GM18508 (cell line): Measurements from ENCODE around the gene TGIF2.
"Not testable (repeated sequence)": the region's sequence is repeated elsewhere in the genome, so short reads cannot be mapped to it uniquely, and the experiment has no call there.

Experiments
- ATAC-seq: cut with Tn5 transposase; IDR thresholded peaks from one replicate; pipeline ENCODE4 v1.9.1; 2021; ENCODE audit warnings: moderate number of reproducible peaks; ENCODE audit not compliant: insufficient read depth, unreplicated experiment

Gene TGIF2

DNA sequence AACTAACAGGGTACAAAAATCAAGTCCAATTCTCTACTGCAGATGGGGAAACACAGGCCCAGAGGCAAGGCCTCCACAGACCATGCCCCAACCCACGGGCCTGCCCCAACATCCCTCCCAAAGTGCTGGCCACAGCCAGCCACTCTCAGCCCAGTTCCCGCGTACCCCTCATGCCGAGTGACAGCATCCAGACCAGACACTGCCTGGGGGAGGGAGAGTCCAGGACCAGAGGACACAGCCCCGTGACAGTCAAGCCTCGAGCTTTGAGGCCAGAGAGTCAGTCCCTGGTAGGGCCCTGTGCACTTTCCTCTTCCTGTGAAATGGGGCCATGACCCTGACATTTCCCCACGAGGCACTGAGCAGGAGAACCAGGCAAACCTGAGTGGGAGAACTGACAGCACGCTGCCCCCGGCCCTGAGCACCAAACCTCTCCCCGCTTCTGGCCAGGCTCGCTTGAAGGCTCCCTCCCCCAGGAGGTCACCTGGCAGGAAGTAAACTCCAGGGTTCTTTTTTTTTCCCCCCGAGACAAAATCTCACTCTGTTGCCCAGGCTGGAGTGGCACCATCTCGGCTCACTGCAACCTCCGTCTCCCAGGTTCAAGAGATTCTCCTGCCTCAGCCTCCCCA is 27.2 kb upstream of the TGIF2 start:
- no peak for ATAC-seq

DNA sequence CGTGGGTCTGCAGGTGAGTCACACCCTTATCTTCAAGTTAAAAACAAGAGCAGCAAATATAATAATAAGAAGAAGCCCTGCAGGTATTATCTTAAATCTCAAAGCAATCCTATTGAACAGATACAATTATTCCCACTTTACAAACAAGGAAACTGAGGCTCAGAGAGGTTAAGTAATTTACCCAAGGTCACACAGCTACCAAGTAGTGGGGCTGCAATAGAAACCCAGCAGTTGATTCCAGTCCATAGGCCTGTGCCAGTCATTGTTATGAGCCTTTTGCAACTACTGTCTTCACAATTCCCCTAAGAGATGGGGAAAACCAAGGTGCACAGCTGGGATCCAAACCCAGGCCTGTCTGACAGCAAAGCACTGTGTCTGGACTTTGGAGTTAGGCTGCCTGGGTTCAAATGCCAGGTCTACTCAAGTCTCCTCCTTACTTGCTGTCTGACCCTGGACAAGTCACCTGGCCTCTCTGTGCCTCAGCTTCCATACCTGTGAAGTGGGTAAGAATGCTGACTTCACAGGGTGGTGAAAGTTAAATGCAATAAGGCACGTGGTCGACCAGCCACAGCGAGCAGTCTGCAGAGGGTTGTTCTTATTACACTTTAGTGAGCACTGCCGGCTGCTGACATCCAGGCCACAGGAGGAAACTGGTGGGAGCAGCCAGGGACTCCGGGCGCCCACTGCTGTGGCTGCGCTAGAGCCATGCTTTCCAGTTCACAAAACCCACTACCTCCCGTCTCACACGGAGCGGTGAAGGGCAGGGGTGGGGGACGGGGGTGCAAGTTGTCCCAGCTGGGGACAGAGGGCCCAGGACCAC is 26.0 kb upstream of the TGIF2 start:
- no peak for ATAC-seq

DNA sequence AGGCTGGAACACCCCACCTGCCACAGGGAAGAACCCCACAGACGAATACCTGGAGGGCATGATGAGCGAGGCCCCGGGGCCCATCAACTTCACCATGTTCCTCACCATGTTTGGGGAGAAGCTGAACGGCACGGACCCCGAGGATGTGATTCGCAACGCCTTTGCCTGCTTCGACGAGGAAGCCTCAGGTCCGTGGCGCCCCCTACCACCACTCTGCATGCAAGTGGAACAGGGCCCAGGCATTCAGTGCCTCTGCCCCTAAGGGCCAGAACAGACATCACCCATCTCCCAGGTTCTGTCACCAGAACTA is 25.4 kb upstream of the TGIF2 start:
- ATAC-seq = no peak

DNA sequence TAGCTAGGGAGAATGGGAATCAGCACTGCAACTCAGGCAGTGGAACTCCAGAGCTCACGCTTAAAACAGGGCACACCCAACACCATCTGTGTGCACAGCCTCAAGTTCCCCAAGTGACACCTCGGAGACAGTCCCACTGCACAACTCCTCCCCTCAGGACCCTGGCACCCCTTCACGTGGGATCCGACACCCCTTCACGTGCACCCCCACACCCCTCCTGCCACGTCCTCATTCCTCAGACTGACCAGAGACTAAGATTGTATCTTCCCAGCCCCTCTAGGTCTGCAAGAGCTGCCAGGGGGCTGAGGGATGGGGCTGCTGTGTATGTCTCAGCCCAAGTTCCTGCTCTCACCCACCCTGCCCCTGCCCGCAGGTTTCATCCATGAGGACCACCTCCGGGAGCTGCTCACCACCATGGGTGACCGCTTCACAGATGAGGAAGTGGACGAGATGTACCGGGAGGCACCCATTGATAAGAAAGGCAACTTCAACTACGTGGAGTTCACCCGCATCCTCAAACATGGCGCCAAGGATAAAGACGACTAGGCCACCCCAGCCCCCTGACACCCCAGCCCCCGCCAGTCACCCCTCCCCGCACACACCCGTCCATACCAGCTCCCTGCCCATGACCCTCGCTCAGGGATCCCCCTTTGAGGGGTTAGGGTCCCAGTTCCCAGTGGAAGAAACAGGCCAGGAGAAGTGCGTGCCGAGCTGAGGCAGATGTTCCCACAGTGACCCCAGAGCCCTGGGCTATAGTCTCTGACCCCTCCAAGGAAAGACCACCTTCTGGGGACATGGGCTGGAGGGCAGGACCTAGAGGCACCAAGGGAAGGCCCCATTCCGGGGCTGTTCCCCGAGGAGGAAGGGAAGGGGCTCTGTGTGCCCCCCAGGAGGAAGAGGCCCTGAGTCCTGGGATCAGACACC is 24.4 kb upstream of the TGIF2 start:
- ATAC-seq = no peak

DNA sequence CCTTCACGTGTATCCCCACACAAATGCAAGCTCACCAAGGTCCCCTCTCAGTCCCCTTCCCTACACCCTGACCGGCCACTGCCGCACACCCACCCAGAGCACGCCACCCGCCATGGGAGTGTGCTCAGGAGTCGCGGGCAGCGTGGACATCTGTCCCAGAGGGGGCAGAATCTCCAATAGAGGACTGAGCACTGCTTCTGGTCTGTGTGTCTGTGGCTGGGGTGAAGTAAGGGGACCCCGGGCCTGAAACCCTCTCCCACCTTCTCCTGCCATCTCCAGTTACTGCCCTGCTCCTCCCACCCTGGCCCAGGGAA is 23.8 kb upstream of the TGIF2 start:
- no peak for ATAC-seq

DNA sequence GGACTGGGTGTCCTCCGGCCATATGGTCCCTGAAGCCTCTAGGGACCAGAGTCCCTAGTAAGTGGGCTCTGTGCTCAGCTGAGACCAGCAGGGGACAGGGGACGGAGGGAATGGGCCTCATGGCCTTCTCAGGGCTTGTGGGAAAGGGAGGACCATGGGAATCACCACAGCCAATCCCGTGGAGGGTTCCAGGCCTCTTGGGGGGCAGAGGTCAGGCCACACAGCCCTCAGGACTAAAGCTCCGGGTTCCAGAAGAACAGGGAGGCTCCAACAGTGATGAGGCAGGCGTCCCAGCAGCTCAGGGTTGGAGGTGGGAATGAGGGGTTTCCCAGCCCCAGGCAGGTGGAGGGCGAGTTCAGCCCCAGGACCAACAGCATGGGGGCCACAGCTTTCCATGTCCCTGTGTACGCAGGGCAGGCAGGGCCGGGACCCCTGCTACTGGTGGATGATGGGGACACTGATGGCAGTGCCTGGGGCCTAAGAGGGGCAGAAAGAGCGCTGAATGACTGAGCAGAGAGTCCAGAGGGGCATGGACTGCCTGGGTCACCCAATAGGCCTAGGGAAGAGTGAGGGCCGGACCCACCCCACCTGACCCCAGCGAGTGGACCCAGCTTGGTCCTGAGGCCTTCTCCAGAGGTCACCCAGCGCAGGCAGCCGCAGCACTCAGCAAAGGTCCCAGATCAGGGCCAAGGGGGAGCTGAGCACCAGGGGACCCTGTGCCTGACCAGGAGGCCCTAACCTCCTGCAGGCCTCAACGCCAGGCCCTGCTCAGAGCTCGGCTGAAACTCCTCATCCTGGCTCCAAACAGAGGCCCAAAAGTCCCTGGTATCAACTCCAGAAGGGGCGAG is 23.2 kb upstream of the TGIF2 start:
- no peak for ATAC-seq

DNA sequence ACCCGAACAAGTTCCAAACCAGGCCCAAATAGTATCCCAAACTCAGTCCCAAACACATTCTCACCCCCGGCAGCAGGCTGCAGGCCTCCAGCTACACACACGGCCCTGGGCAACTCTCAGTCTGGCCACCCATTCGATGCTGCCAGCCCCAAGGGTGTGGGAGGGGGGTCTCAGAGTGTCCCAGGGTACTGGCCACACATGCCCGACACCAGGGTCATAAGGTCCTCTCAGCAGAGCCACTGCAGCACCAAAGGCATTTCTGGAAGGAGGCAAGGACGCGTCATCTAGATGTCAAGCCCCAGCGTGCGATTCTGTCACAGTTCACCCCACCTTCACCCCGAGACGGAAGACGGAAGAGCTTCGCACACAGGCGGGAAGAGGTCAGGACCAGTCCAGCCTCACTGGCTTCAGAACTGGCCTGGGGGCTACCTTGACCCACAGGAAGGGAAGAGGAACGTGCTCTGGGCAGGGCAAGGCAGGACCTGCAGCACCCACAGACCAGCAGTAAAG is 22.6 kb upstream of the TGIF2 start:
- no peak for ATAC-seq

DNA sequence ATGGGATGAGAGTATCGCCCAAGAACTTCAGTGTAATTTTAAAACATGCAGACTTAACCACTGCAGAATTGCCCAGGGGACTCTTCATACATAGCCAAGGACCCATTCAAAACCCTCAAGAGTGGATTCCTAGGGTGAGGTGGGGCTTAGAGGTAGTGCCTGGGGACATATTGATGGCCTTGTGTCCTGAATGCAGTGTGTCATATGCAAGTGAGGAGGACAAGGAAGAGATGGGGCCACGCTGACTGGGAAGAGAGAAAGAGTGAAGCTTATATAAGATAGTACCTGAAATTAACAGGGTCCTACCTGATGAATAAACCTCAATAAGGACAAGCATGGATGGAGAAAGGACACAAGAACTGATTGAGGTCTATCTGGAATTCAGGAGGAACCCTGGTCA is 18.1 kb upstream of the TGIF2 start:
- no peak for ATAC-seq

DNA sequence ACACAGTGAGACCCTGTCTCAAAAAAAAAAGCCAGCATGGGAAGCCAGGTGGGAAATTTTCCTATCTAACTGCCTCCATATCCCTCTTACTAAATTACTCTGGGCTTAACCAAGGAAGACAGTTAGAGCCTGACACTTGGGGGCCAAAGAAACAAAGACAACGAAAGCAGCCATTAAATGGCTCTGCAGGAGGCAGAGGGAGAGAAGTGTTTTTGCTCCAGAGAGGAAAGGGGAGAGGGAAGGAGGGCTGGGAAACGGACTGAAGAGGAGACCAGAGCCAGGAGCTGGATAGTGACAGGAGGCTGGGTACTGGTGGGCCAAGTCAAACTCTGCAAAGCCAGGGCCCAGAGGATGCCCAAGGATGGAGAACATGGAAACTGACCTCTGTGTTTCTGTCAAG is 10.7 kb upstream of the TGIF2 start:
- ATAC-seq = no peak

DNA sequence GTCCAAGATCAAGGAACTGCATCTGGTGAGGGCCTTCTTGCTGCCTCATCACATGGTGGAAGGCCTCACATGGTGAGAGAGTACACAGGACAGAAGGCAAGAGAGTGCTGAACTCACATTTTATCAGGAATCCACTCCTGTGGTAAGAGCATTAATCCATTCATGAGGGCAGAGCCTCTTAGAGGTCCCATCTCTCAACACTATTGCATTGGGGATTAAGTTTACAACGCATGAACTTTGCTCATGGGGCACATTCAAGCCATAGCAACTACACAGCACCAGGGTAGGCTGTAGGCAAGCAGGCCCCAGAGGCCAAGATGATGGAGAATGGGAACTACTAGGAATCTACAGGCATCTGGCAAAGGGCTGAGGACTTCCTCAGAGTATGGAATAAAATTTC is 10.0 kb upstream of the TGIF2 start:
- no peak for ATAC-seq

DNA sequence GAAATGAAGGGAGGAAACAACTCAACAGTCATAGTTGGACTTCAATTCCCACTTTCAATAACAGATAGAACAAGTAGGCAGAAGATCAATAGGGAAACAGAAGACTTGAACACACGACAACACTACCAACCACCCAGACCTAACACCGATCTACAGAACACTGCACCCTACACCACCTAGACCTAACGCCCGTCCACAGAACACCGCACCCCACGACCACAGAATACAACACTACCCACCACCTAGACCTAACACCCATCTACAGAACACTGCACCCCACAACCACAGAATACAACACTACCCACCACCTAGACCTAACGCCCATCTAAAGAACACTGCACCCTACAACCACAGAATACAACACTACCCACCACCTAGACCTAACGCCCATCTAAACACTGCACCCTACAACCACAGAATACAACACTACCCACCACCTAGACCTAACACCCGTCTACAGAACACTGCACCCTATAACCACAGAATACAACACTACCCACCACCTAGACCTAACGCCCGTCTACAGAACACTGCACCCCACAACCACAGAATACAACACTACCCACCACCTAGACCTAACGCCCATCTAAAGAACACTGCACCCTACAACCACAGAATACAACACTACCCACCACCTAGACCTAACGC is 9.2 kb upstream of the TGIF2 start:
- not testable (repeated sequence) for ATAC-seq

DNA sequence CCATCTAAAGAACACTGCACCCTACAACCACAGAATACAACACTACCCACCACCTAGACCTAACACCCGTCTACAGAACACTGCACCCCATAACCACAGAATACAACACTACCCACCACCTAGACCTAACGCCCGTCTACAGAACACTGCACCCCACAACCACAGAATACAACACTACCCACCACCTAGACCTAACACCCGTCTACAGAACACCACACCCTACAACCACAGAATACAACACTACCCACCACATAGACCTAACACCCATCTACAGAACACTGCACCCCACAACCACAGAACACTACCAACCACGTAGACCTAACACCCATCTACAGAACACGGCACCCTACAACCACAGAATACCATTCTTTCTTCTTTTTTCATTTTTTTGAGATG is 8.7 kb upstream of the TGIF2 start:
- ATAC-seq = not testable (repeated sequence)

DNA sequence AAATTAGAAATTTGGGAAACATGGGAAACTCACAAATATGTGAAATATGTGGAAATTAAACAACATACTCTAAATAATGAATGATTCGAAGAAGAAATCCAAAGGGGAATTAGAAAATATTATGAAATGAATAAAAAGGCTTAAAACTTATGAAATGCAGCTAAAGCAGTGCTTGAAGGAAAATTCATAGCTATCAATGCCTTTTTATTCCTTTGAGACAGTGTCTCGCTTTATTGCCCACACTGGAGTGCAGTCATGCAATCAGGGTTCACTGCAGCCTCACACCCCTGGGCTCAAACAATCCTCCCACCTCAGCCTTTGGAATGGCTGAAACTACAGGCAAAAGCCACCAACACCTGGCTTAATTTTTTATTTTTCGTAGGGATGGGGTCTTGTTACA is 7.9 kb upstream of the TGIF2 start:
- ATAC-seq = no peak

DNA sequence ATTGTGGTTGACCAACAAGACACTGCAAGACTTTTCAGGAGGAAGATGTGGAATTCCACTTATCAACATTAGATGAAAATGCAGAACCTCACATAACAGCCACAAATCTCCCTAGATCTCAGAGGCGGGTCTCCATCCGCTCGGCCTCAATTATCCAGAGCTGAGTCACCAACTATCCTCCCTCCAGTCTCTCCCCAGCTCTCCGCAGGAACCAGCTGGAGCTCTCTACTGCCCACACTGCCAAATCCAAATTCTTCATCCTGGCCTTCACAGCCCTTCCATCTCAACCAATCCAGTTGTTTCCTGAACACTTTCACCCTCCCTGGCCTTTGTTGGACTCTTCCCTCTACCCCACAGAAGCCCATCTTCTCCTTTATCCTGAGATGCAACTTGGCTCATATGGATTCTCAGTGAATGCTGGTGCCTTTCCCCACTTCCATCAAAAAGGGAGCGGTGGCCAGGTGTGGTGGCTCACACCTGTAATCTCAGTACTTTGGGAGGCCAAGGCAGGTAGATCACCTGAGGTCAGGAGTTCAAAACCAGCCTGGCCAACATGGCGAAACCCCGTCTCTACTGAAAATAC is 3.5 kb upstream of the TGIF2 start:
- ATAC-seq = no peak

DNA sequence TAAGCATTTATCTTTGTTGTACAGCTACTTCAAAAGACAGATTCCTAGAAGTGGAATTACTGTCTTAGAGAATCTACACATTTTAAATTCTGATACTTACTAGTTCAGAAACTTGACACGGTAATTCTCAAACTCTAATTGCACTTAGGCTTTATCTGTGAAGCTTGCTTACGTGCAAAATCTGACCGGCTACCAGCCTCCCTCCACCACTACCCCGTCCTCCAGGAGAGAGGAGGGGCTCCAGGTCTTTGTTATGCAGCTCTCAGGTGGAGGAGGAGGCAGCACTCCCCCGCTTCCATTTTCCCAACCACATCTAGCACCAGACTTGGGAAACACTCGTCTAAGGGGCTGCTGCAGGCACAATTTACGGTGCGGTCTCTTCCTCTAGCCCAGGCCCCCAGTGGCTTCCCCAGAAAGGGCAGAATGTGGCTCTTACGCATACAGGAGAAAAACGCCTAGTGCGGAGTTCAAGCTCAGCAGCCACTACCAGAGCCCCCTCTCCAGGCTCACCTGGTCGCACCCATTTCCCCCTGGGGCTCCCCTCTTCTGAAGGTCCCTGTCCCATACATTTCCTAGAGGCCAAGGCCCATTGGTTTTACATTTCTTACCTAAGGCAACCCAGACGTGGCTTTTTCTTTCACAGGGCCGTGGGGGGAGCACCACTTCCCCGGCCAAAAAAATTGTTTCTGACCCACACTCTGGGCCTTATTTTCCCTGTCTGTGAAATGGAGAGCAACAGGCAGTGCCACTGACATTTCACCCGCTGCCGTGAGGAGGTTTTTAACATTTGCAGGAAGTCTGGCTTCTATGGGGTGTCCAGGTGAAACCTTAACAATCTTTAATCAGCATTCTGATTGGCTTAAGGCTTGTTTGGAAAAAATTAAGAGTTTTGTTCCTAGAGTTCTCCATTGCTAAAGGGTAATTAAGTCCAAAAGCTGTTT is 1.6 kb upstream of the TGIF2 start:
- no peak for ATAC-seq

DNA sequence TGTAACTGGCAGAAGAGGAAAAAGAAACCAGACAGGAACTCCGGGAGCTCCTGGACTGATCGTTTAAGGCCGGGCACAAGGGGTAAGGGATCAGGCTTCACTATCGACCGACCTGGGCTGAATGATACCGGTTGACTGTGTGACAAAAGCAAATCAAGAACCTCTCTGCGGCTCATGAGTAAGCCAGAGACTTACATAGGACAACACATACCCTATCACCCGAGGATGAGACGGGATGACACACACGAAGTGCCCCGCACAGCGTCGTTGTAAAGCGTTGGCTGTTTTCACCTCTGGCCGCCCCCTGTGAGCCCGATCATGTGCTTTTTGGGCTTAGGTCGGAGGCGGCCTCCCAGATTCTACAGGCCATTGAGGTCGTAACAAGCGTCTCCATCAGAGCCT is 695 bp upstream of the TGIF2 start:
- ATAC-seq = no peak

DNA sequence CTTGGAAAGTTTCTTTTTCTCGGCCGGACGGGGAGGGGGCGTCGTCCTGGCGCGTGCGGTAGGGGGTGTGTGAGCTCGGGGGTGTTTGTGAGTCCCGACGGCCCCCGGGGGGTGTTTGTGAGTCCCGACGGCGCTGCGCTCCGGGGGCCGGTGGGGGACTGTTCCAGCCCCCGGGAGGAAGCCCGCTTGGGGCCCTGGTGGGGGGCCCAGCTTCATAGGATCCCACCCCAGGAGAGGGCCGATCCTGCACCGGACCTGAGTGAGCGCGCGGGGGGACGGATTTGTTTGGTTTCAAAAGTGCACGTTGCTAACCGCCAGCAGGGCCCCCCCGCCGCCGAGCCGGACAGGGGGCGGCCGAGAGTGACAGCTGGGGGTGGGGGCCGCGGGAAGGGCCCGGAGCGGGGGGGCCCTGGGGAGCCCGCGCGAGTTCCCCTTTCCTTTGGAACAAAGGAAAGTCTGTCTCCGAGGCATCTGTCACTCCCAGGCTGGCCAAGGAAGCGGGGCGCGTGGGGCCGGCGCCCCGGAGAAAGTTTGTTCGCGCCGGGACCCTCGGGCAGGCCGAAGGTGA is 485 bp downstream of the TGIF2 start:
- ATAC-seq = no peak
